Neutrophil (primary cell): Measurements from ENCODE around the gene CTSH.

Experiments
- H3K27ac ChIP-seq: fragments of 200-600 bp; sonication (generic); 2 replicates; pipeline ENCODE4 v1.5.1; 2016; ENCODE audit warnings: mild to moderate bottlenecking, moderate library complexity
- H3K27me3 ChIP-seq: fragments of 200-600 bp; sonication (generic); 2 replicates; pipeline ENCODE4 v1.6.0; 2016; ENCODE audit warnings: mild to moderate bottlenecking
- H3K36me3 ChIP-seq: fragments of 200-600 bp; sonication (generic); 2 replicates; pipeline ENCODE4 v1.5.1; 2017
- H3K4me1 ChIP-seq, 2 experiments: fragments of 200-600 bp in 1 of 2; sonication (generic) in 1 of 2; 1 replicate in 1 of 2; 2 replicates in 1 of 2; pipeline versions ENCODE4 v1.5.1 to v1.6.1; 2013 to 2016; ENCODE audit warnings: low read depth in 1 of 2, low read length in 1 of 2, mild to moderate bottlenecking in 1 of 2, moderate library complexity in 1 of 2; ENCODE audit not compliant: control insufficient read depth in 1 of 2, insufficient read depth in 1 of 2
- H3K4me3 ChIP-seq, 2 experiments: fragments of 200-600 bp in 1 of 2; sonication (generic) in 1 of 2; 1 replicate in 1 of 2; 2 replicates in 1 of 2; pipeline ENCODE4 v1.5.1; 2013 to 2016; ENCODE audit warnings: low read depth in 1 of 2, low read length in 1 of 2, mild to moderate bottlenecking in 1 of 2, moderate library complexity in 1 of 2
- H3K9me3 ChIP-seq: fragments of 200-600 bp; sonication (generic); 2 replicates; pipeline ENCODE4 v1.5.1; 2016
- TF ChIP-seq, protein P1 (sequence below): fragments of 200-600 bp; sonication (generic); IDR thresholded peaks from 2 replicates; pipeline ENCODE4 v1.5.1; 2016; ENCODE audit warnings: antibody characterized with exemption

The CTSH gene

DNA sequence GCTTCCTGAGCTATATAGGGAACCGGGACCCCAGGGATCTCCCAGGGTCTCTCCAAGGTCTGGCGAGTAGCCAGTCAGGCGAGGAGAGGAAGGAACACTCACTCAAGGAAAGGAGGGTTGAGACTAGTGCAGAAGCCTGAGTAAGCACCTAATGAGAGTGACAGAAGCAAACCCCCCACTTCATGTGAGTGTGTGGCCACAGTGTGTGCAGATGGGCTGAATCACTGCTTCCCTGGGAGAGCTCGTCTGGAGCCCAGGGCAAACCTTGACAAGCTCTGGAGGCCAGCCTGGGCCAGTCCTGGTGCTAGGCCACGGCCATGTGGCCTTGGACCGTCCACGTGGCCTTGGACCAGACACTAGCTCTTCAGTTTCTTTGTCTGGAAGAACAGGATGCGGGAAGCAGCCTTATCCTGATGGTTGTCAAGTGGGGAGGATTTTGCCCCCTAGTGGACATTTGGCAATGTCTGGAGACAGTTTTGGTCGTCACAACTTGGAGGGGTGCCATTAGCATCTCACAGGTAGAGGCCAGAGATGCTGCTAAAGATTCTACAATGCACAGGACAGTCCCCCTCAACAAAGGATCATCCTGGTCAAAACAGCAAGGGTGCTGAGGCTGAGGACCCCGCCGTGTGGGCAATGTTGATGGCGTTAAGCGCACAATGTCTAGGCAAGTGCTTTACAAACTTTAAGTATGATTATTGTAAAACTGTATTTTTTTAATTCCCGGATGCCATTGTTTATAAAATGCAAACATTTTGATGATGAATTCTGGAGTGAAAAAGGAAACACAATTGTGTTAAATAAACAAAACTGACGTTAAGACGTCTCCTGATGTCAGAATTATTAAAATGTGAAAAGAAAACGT lies 34.8 kb upstream of the CTSH start:
- TF ChIP-seq, protein P1, sequence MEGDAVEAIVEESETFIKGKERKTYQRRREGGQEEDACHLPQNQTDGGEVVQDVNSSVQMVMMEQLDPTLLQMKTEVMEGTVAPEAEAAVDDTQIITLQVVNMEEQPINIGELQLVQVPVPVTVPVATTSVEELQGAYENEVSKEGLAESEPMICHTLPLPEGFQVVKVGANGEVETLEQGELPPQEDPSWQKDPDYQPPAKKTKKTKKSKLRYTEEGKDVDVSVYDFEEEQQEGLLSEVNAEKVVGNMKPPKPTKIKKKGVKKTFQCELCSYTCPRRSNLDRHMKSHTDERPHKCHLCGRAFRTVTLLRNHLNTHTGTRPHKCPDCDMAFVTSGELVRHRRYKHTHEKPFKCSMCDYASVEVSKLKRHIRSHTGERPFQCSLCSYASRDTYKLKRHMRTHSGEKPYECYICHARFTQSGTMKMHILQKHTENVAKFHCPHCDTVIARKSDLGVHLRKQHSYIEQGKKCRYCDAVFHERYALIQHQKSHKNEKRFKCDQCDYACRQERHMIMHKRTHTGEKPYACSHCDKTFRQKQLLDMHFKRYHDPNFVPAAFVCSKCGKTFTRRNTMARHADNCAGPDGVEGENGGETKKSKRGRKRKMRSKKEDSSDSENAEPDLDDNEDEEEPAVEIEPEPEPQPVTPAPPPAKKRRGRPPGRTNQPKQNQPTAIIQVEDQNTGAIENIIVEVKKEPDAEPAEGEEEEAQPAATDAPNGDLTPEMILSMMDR: peak; percentile 7
- Histone ChIP-seq H3K27ac (no peak overlapping the region), H3K4me1 (no peaks in the 10 kb centered on the region), H3K9me3 (no peaks in the 10 kb centered on the region), H3K36me3 (no peaks in the 10 kb centered on the region), H3K4me3 (no peak overlapping the region), H3K27me3 (peaks cover 4% of the 10 kb centered on the region)

DNA sequence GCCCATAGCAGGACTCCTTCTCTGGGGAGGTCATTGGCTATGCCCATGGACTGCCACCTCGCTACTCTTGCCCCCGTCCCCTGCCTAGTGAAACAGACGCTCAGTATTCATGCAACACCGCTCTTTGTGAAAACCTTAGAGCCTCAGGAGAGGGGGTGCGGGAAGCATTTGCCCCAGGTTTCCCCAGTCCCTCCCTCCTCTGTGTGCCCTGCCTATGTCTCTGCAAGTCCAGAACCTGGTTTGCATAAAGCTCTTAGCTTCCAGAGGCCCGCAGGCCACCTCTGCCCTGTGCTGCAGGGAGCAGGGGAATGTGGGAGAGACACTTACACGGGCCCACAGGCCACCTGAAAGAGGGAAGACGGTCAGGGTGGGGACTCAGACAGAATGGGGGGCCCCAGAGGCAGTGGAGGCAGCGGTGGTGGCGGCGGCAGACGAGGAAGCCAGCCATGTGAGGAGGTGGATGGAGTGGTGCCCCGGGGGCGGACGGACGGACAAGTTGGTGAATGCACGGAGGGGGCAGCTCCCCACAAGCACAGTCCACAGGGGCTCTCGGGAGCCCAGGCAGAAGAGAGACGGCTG lies 33.8 kb upstream of the CTSH start:
- H3K36me3 ChIP-seq: no peaks in the 10 kb centered on the region
- TF ChIP-seq, protein P1: no peak
- H3K9me3 ChIP-seq: no peaks in the 10 kb centered on the region
- no peak overlapping the region for H3K4me3 ChIP-seq
- no peak overlapping the region for H3K27ac ChIP-seq
- peaks cover 4% of the 10 kb centered on the region for H3K27me3 ChIP-seq
- H3K4me1 ChIP-seq: no peaks in the 10 kb centered on the region

DNA sequence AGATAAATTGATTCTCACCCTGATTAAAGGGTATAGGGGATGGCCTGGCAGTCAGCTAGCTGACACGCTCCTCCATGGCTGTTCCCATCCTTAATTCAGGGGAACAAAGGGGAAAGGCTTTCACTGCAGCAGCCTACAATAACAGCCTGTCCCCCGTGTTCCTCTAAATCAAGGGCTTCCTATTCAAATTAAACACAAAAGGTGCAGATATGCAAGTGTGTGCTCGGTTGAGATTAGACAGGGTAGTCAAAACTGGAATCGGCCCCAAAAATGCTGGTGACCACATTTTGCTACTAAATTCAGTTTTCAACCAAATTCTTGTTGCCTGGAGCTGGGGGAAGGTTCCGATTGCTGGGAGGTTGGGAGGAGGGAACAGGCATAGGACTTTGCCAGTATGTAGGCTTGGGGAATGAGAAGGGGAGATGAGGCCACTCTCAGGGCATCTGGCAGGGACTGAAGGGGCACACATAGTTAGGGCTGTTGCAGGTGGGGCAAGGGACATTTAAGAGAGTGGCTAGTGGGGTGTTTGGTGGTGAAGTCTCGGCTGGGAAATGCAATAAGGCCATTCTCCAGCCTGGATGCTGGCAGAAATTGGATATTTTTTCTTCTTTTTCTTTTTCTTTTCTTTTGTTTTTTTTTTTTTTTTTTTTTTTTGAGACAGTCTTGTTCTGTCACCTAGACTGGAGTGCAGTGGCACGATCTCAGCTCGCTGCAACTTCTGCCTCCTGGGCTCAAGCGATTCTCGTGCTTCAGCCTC lies 32.9 kb upstream of the CTSH start:
- Histone ChIP-seq H3K27ac (no peak overlapping the region), H3K9me3 (no peaks in the 10 kb centered on the region)
- TF ChIP-seq, protein P1: no peak

DNA sequence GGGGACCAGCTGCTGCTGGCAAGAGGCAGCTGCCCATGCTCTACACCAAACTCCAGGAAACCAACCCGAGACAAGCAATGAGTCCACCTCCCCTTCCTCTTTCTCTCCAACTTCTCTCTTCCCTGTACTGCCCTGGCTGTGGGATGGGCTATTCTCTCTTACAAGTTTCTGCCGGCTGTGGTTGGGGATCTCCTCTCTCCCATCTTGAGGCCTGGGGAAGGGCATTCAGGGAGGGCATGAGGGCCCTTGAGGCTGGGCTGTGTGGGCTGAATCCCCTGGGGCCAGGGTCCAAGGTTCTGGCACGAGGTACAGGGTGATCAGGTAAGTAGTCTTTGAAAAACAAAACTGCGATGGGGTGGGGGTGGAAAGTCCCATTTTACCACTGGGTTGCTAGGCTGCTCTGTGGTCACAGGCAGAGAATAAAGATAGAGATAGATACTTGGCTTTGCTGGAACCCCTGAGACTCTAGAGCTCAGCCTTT lies 32.3 kb upstream of the CTSH start:
- no peaks in the 10 kb centered on the region for H3K9me3 ChIP-seq
- H3K27ac ChIP-seq: no peak overlapping the region
- TF ChIP-seq, protein P1: no peak
- H3K4me3 ChIP-seq: no peak overlapping the region
- no peaks in the 10 kb centered on the region for H3K27me3 ChIP-seq
- H3K4me1 ChIP-seq: no peaks in the 10 kb centered on the region
- H3K36me3 ChIP-seq: no peaks in the 10 kb centered on the region

More for the DNA sequence above, 32.9 kb upstream of the CTSH start:
- no peaks in the 10 kb centered on the region for H3K27me3 ChIP-seq
- H3K4me3 ChIP-seq: no peak overlapping the region
- no peaks in the 10 kb centered on the region for H3K36me3 ChIP-seq
- no peaks in the 10 kb centered on the region for H3K4me1 ChIP-seq

DNA sequence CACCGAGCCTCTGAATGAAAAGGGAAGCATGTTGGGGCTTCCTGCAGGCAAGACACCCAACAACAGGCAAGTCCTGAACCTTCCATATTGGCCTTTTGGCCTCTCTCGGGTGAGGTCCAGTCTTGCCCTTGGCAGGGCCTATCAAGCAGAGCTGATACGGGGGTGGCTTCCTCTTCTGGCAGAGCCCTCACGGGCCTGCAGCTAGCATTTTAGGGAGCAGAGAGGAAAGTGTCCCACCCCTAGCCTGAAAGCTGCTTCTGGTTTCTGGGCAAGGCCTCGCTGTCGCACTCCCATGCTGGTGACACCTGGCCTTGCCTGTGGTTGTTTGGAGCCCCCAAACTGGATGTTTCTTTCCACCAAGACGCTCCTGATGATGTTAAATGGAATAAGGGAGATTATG lies 31.8 kb upstream of the CTSH start:
- Histone ChIP-seq H3K9me3 (no peaks in the 10 kb centered on the region), H3K4me1 (no peaks in the 10 kb centered on the region), H3K27me3 (no peaks in the 10 kb centered on the region), H3K4me3 (no peak overlapping the region), H3K36me3 (no peaks in the 10 kb centered on the region), H3K27ac (no peak overlapping the region)
- TF ChIP-seq, protein P1: no peak
